Measurements from ENCODE around the gene HDAC2.

- no peak for TF ChIP-seq CTCF (IDR thresholded peaks at IDR 0.05; ENCODE audit: insufficient read depth, low read length)
- no peak for TF ChIP-seq REST (IDR thresholded peaks at IDR 0.05; ENCODE audit: insufficient replicate concordance, low read depth)
These were observed 81.9 kb downstream of the HDAC2 start for GRCh38 chr6:113888956-113889630.

Data from HL-60 (cell line).